SK-N-SH (cell line): ENCODE measurements around the gene NHLRC2. TPM values are rescaled to one million over a fixed set of nuclear protein-coding genes. Genes with fewer than 3 reads are reported as not detected.

Source experiments
- CTCF ChIA-PET: fragments of 300-600, 350-600 bp; formaldehyde crosslinking; extraction: SDS; loops from one replicate; lab custom pipeline; 2021; lab: Yijun Ruan, JAX
- POLR2A ChIA-PET: fragments of 350-600 bp; sonication (Branson Sonifier 250); formaldehyde crosslinking; extraction: SDS; loops from one replicate; lab custom pipeline; 2020; ENCODE audit warnings: antibody characterized with exemption, inconsistent platforms; lab: Yijun Ruan, JAX
- DNase-seq: peaks from one replicate; pipeline ENCODE4 v3.0.0; 2012
- H2AFZ ChIP-seq: fragments of 200-600 bp; sonication (generic); 2 replicates; pipeline ENCODE4 v1.8.1; 2016; ENCODE audit warnings: antibody characterized with exemption, mild to moderate bottlenecking, low read depth
- H3F3A ChIP-seq: fragments of 200-600 bp; sonication (generic); replicated peaks from 2 replicates; pipeline ENCODE3; 2016; ENCODE audit warnings: antibody characterized with exemption, mild to moderate bottlenecking; ENCODE audit not compliant: insufficient read depth
- H3K27ac ChIP-seq, 2 experiments: fragments of 200-500 bp in 1 of 2; fragments of 200-600 bp in 1 of 2; sonication (Bioruptor generic) in 1 of 2; sonication (generic), shearing (Covaris generic) in 1 of 2; 2 replicates each; pipeline versions ENCODE4 v1.5.1 to v1.6.1; 2014 to 2016; ENCODE audit warnings: low read depth in 2 of 2, inconsistent platforms in 1 of 2, low read length in 1 of 2, mild to moderate bottlenecking in 1 of 2, mixed read lengths in 1 of 2
- H3K27me3 ChIP-seq: fragments of 200-600 bp; sonication (generic), shearing (Covaris generic); 2 replicates; pipeline ENCODE4 v1.6.1; 2016; ENCODE audit warnings: mixed run types; ENCODE audit not compliant: insufficient read depth
- H3K36me3 ChIP-seq, 2 experiments: fragments of 200-500 bp in 1 of 2; fragments of 200-600 bp in 1 of 2; sonication (Bioruptor generic) in 1 of 2; sonication (generic) in 1 of 2; replicated peaks in 1 of 2; 2 replicates each; pipeline versions ENCODE3 to v1.5.1; 2014 to 2016; ENCODE audit warnings: low read length in 1 of 2, mild to moderate bottlenecking in 1 of 2; ENCODE audit not compliant: insufficient read depth in 2 of 2, control insufficient read depth in 1 of 2
- H3K4me1 ChIP-seq, 2 experiments: fragments of 200-500 bp in 1 of 2; fragments of 200-600 bp in 1 of 2; sonication (Bioruptor generic) in 1 of 2; sonication (generic), shearing (Covaris generic) in 1 of 2; 2 replicates each; pipeline versions ENCODE4 v1.5.1 to v1.6.1; 2014 to 2016; ENCODE audit warnings: low read depth in 1 of 2, low read length in 1 of 2, mixed run types in 1 of 2; ENCODE audit not compliant: insufficient read depth in 2 of 2, control insufficient read depth in 1 of 2
- H3K4me2 ChIP-seq: fragments of 200-600 bp; sonication (generic), shearing (Covaris generic); 2 replicates; pipeline ENCODE4 v1.6.1; 2017; ENCODE audit warnings: mixed run types
- H3K4me3 ChIP-seq, 2 experiments: fragments of 200-500 bp in 1 of 2; fragments of 200-600 bp in 1 of 2; sonication (Bioruptor generic) in 1 of 2; sonication (generic), shearing (Covaris generic) in 1 of 2; 2 replicates each; pipeline versions ENCODE4 v1.5.1 to v1.8.1; 2014 to 2016; ENCODE audit warnings: low read depth in 2 of 2, inconsistent platforms in 1 of 2, low read length in 1 of 2, mild to moderate bottlenecking in 1 of 2, mixed read lengths in 1 of 2, moderate library complexity in 1 of 2
- H3K79me2 ChIP-seq: fragments of 200-600 bp; sonication (generic); 2 replicates; pipeline ENCODE4 v1.8.1; 2017; ENCODE audit warnings: mild to moderate bottlenecking; ENCODE audit not compliant: insufficient read depth
- H3K9ac ChIP-seq: fragments of 200-600 bp; sonication (generic); 2 replicates; pipeline ENCODE4 v1.6.1; 2017; ENCODE audit warnings: mixed run types
- H3K9me2 ChIP-seq: fragments of 200-600 bp; sonication (generic); 2 replicates; pipeline ENCODE4 v1.6.1; 2017; ENCODE audit warnings: mixed run types
- H3K9me3 ChIP-seq: fragments of 200-600 bp; sonication (generic); 2 replicates; pipeline ENCODE4 v1.6.1; 2017; ENCODE audit warnings: mixed run types, mild to moderate bottlenecking, moderate library complexity
- H4K20me1 ChIP-seq: fragments of 200-600 bp; sonication (generic); 2 replicates; pipeline ENCODE4 v1.6.1; 2017; ENCODE audit warnings: mild to moderate bottlenecking, mixed run types; ENCODE audit not compliant: insufficient read depth
- EP300 ChIP-seq, 2 experiments: IDR thresholded peaks; 2 replicates each; pipeline versions ENCODE4 v1.4.0 to v1.6.1; 2012; ENCODE audit warnings: borderline replicate concordance in 1 of 2, low read depth in 1 of 2, low read length in 1 of 2
- EZH2phosphoT487 ChIP-seq: fragments of 200-600 bp; sonication (generic); IDR thresholded peaks from 2 replicates; pipeline ENCODE4 v1.6.1; 2017; ENCODE audit warnings: low read depth, mixed run types, mild to moderate bottlenecking, antibody characterized with exemption, moderate library complexity, borderline replicate concordance
- FOSL2 ChIP-seq: IDR thresholded peaks from 2 replicates; pipeline ENCODE4 v1.4.0; 2012; ENCODE audit warnings: low read depth, mild to moderate bottlenecking, moderate library complexity, borderline replicate concordance
- FOXM1 ChIP-seq: IDR thresholded peaks from 2 replicates; pipeline ENCODE4 v1.4.0; 2012; ENCODE audit warnings: low read depth, mild to moderate bottlenecking
- GATA2 ChIP-seq: sonication (generic); formaldehyde crosslinking; IDR thresholded peaks from 2 replicates; pipeline ENCODE4 v1.5.0; 2020; ENCODE audit warnings: mild to moderate bottlenecking, missing genetic modification reagents
- POLR2AphosphoS5 ChIP-seq: IDR thresholded peaks from 2 replicates; pipeline ENCODE4 v1.6.1; 2012; ENCODE audit warnings: low read depth, low read length
- RCOR1 ChIP-seq: fragments of 150-350 bp; IDR thresholded peaks from 2 replicates; pipeline ENCODE4 v1.6.1; 2017; ENCODE audit warnings: antibody characterized with exemption, low read length
- RFX5 ChIP-seq: IDR thresholded peaks from 2 replicates; pipeline ENCODE4 v1.6.1; 2012; ENCODE audit warnings: mild to moderate bottlenecking, improper control_type of control experiment, low read length
- TAF1 ChIP-seq: IDR thresholded peaks from 2 replicates; pipeline ENCODE4 v1.6.1; 2012; ENCODE audit warnings: low read depth, mild to moderate bottlenecking, low read length, moderate library complexity, borderline replicate concordance
- TCF12 ChIP-seq: IDR thresholded peaks from 2 replicates; pipeline ENCODE4 v1.4.0; 2012
- WGBS: methylation state at CpG from one replicate; pipeline ENCODE4 v1.1.6; 2017; ENCODE audit warnings: low lambda C conversion rate; 5-methylcytosine and 5-hydroxymethylcytosine counted together
- polyA plus RNA-seq, 3 experiments: library from polyadenylated mRNA; depleted of rRNA; stranded (reverse); fragments of >200 nt; gene quantifications; 2 replicates each; pipeline ENCODE4 v1.2.3, GENCODE V29; 2012
- TF ChIP-seq, protein P1 (sequence below): fragments of 150-350 bp; IDR thresholded peaks from 2 replicates; pipeline ENCODE4 v1.6.1; 2016; ENCODE audit warnings: mild to moderate bottlenecking, low read depth, low read length
- TF ChIP-seq, protein P2 (sequence below): IDR thresholded peaks from 2 replicates; pipeline ENCODE4 v1.6.1; 2012; ENCODE audit warnings: mild to moderate bottlenecking, low read depth, low read length, moderate library complexity

Gene NHLRC2
- polyA plus RNA-seq, 1 of the 3 experiments (the other 2 are of a cell fraction), result 2.8 TPM

DNA sequence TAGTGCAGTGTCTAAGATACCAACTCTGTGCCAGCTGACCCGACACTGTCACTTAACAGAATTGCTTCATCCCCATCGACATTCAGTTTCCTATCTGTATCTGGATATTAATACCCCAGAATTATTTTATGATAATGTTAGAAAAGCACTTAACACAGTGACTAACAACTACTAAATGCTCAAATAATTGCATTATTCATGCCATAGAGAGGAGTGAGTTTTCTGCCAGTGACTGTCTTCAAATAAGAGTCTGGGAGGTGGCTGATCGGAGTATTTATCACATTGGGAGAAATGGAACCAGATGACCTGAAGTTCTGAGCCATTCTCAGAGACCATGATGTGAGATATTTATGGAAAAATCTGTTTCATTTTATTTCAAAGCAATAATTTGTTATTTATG lies 65.7 kb downstream of the NHLRC2 start:
- no peak overlapping the region for H3K9ac ChIP-seq
- no peak overlapping the region for H3K4me3 ChIP-seq
- no peaks in the 10 kb centered on the region for H3K79me2 ChIP-seq
- no peak overlapping the region for H3K27ac ChIP-seq
- H3K9me3 ChIP-seq, result no peaks in the 10 kb centered on the region
- H3K27me3 ChIP-seq, result no peaks in the 10 kb centered on the region
- no peak overlapping the region for H3K4me2 ChIP-seq
- ChIA-PET POLR2A (no interaction called here), CTCF (no interaction called here)
- H4K20me1 ChIP-seq, result no peaks in the 10 kb centered on the region
- H3K4me1 ChIP-seq, result peaks cover 0 to 10% of the 10 kb centered on the region in 2 experiments; a peak in 3 of 4 replicates
- no peak for DNase-seq
- no peaks in the 10 kb centered on the region for H3K9me2 ChIP-seq
- TF ChIP-seq POLR2AphosphoS5, result no peak
- TF ChIP-seq EZH2phosphoT487, result no peak
- no peak for TF ChIP-seq TCF12
- no peak for TF ChIP-seq FOSL2
- TF ChIP-seq, protein P1, sequence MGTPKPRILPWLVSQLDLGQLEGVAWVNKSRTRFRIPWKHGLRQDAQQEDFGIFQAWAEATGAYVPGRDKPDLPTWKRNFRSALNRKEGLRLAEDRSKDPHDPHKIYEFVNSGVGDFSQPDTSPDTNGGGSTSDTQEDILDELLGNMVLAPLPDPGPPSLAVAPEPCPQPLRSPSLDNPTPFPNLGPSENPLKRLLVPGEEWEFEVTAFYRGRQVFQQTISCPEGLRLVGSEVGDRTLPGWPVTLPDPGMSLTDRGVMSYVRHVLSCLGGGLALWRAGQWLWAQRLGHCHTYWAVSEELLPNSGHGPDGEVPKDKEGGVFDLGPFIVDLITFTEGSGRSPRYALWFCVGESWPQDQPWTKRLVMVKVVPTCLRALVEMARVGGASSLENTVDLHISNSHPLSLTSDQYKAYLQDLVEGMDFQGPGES, result no peak
- TF ChIP-seq FOXM1, result no peak
- TF ChIP-seq, protein P2, sequence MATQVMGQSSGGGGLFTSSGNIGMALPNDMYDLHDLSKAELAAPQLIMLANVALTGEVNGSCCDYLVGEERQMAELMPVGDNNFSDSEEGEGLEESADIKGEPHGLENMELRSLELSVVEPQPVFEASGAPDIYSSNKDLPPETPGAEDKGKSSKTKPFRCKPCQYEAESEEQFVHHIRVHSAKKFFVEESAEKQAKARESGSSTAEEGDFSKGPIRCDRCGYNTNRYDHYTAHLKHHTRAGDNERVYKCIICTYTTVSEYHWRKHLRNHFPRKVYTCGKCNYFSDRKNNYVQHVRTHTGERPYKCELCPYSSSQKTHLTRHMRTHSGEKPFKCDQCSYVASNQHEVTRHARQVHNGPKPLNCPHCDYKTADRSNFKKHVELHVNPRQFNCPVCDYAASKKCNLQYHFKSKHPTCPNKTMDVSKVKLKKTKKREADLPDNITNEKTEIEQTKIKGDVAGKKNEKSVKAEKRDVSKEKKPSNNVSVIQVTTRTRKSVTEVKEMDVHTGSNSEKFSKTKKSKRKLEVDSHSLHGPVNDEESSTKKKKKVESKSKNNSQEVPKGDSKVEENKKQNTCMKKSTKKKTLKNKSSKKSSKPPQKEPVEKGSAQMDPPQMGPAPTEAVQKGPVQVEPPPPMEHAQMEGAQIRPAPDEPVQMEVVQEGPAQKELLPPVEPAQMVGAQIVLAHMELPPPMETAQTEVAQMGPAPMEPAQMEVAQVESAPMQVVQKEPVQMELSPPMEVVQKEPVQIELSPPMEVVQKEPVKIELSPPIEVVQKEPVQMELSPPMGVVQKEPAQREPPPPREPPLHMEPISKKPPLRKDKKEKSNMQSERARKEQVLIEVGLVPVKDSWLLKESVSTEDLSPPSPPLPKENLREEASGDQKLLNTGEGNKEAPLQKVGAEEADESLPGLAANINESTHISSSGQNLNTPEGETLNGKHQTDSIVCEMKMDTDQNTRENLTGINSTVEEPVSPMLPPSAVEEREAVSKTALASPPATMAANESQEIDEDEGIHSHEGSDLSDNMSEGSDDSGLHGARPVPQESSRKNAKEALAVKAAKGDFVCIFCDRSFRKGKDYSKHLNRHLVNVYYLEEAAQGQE, result no peak
- TF ChIP-seq TAF1, result no peak
- no peaks in the 10 kb centered on the region for H3F3A ChIP-seq
- H3K36me3 ChIP-seq, result peaks cover 0 to 8% of the 10 kb centered on the region in 2 experiments
- 49% methylated on average over 3 of the region's 3 CpGs for WGBS
- no peak overlapping the region for H2AFZ ChIP-seq

DNA sequence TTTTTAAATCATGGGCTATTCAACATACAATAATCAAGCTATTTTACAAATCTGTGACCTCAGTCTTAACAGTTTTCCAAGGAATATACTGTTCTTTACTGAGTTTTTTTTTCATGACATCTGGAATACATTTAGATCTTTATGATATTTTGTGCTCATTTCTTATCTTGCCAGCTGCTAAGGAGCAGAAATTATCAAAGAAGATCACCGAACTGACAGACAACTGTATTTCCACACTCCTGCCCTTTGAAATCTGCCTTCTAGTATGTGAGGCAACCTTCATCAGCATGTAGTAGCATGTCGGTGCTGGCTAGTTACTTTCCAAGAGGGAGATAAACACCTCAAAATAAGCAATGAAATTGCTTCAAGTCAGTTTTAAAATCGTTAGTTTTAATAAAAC lies 66.4 kb downstream of the NHLRC2 start:
- no peaks in the 10 kb centered on the region for H3K79me2 ChIP-seq
- ChIA-PET CTCF (no interaction called here), POLR2A (no interaction called here)
- H3K36me3 ChIP-seq, result peaks cover 0 to 8% of the 10 kb centered on the region in 2 experiments
- no peaks in the 10 kb centered on the region for H3K27me3 ChIP-seq
- H2AFZ ChIP-seq, result no peak overlapping the region
- H3K9ac ChIP-seq, result no peak overlapping the region
- no peaks in the 10 kb centered on the region for H3K9me2 ChIP-seq
- no peaks in the 10 kb centered on the region for H3F3A ChIP-seq
- DNase-seq, result no peak
- H3K4me2 ChIP-seq, result no peak overlapping the region
- H3K4me3 ChIP-seq, result no peak overlapping the region
- TF ChIP-seq GATA2 (CRISPR knock-in tag) (peak; percentile 62), RFX5 (no peak), FOXM1 (no peak), RCOR1 (peak; percentile 42; the same call in 1 of the 2 replicates), TAF1 (no peak), EP300 (IDR thresholded peaks at IDR 0.05; ENCODE audit: borderline replicate concordance in 1 of 2, low read depth in 1 of 2, low read length in 1 of 2) (peak in 1 of 2 experiments; percentile 50; a peak in 1 of 4 replicates), TCF12 (peak; percentile 33; the same call in 1 of the 2 replicates)
- TF ChIP-seq, protein P2, result no peak
- H3K27ac ChIP-seq, result no peak overlapping the region
- H3K9me3 ChIP-seq, result no peaks in the 10 kb centered on the region
- H3K4me1 ChIP-seq, result peaks cover 0 to 10% of the 10 kb centered on the region in 2 experiments; a peak in 3 of 4 replicates
- H4K20me1 ChIP-seq, result no peaks in the 10 kb centered on the region
- 41% methylated on average over 3 of the region's 3 CpGs for WGBS
